Measurements from ENCODE around the gene GHDC. TPM values are rescaled to one million over a fixed set of nuclear protein-coding genes. Genes with fewer than 3 reads are reported as not detected.

Gene GHDC
- total RNA-seq, 1 experiment from 2014 or later: 8.5 TPM

DNA sequence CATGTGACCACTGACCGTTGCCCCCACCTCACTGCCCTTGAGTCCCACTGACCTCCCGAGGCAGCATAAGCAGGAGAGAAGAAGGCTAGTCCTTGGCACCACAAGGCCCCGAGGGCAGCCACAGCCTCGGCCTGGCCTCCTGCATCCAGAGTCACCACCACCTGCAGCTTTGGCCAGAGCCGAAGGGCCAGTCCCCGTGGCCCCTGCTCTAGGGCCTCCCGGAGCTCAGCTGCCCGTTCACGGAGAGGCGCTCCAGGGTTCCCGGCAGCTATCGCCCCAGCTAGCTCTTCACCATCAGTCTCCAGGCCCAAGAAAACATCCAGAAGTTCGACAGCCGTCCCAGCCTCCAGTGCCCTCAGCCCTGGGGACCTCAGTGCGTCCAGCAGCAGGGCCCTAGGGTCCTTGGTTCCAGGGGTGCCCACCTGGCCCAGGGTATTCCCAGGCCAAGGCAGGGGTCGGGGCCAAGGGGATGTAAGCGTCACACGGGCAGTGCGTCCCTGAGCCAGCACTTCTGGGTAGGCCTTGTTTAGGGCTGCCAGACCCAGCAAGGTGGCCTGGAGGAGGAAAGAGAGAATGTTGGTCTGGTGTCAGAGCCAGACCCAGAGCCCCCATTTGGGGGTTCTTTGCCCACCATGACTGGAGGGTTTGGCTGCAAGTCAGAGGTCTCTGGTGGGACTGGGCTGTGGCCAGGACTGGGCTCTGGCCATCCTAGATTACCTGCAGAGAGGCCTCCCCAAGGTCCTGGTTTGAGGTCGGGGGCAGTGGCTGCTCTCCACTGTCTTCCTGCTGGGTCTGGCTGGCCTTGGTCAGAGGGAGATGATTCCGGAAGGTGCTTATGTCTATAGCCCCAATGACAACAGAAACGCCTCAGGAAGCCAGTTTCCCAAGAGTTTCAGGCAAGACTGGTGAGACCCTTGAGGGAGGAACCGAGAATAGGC is 1.8 kb downstream of the GHDC start:
- no peak overlapping the region for H2AFZ ChIP-seq (ENCODE audit: low read length)
- no peak for DNase-seq
- no peak overlapping the region for H3K4ac ChIP-seq (ENCODE audit: low read depth, low read length)
- H3K27me3 ChIP-seq (ENCODE audit: insufficient read depth, low read length): no peaks in the 10 kb centered on the region
- no CpG with 5 or more reads among the region's 23 CpGs for WGBS (ENCODE audit: extremely low coverage, insufficient read length, low lambda C conversion rate)
- Mint-ChIP-seq H3K9me3 (no peaks in the 10 kb centered on the region), H3K36me3 (ENCODE audit: insufficient read depth in 1 of 3, low read depth in 3 of 3) (no peaks in the 10 kb centered on the region), H3K27ac (peak overlapping the region in 1 of 3 experiments; percentile 35; a peak in 1 of 7 replicates), H3K4me1 (peaks cover 14 to 19% of the 10 kb centered on the region in 2 experiments), H3K4me3 (no peak overlapping the region; a peak in 1 of 5 replicates), H3K27me3 (ENCODE audit: low read depth) (no peaks in the 10 kb centered on the region)
- no peak overlapping the region for H4K91ac ChIP-seq (ENCODE audit: insufficient read length, low read depth, low read length)
- no peak overlapping the region for H3K27ac ChIP-seq (ENCODE audit: insufficient read length, low read depth, low read length)
- H3K18ac ChIP-seq (ENCODE audit: insufficient read length, low read depth, low read length): no peak overlapping the region
- no peak overlapping the region for H2BK120ac ChIP-seq (ENCODE audit: low read depth, low read length, poor library complexity, severe bottlenecking)
- H4K5ac ChIP-seq (ENCODE audit: insufficient read length, low read depth, low read length): no peak overlapping the region
- TF ChIP-seq, protein P1, sequence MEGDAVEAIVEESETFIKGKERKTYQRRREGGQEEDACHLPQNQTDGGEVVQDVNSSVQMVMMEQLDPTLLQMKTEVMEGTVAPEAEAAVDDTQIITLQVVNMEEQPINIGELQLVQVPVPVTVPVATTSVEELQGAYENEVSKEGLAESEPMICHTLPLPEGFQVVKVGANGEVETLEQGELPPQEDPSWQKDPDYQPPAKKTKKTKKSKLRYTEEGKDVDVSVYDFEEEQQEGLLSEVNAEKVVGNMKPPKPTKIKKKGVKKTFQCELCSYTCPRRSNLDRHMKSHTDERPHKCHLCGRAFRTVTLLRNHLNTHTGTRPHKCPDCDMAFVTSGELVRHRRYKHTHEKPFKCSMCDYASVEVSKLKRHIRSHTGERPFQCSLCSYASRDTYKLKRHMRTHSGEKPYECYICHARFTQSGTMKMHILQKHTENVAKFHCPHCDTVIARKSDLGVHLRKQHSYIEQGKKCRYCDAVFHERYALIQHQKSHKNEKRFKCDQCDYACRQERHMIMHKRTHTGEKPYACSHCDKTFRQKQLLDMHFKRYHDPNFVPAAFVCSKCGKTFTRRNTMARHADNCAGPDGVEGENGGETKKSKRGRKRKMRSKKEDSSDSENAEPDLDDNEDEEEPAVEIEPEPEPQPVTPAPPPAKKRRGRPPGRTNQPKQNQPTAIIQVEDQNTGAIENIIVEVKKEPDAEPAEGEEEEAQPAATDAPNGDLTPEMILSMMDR (conservative IDR thresholded peaks at IDR 0.05): no peak
- no peaks in the 10 kb centered on the region for H3K79me2 ChIP-seq (ENCODE audit: insufficient read depth, low read length)
- H3K9ac ChIP-seq (ENCODE audit: extremely low read depth, insufficient read length, low read length): no peak overlapping the region
- H3K56ac ChIP-seq (ENCODE audit: insufficient read length, low read depth, low read length): no peak overlapping the region
- no peaks in the 10 kb centered on the region for H4K20me1 ChIP-seq (ENCODE audit: control insufficient read depth, insufficient read depth, insufficient read length)
- no peak overlapping the region for H3T11ph ChIP-seq (ENCODE audit: low read length)
- no peak overlapping the region for H3K14ac ChIP-seq (ENCODE audit: insufficient read depth, low read length)
- H2BK15ac ChIP-seq (ENCODE audit: low read depth, low read length): no peak overlapping the region
- H3K79me1 ChIP-seq (ENCODE audit: insufficient read depth, low read depth, low read length, poor library complexity, severe bottlenecking): no peaks in the 10 kb centered on the region
- H4K8ac ChIP-seq (replicated peaks; ENCODE audit: insufficient read length, low read depth, low read length): no peak overlapping the region
- no peak overlapping the region for H3K4me2 ChIP-seq (ENCODE audit: insufficient read depth, insufficient read length, low read length)
- H3K9me3 ChIP-seq (ENCODE audit: control insufficient read depth, low read depth, low read length): no peaks in the 10 kb centered on the region
- no peak overlapping the region for H2BK20ac ChIP-seq (ENCODE audit: low read depth, low read length, poor library complexity, severe bottlenecking)
- H2AK5ac ChIP-seq (ENCODE audit: insufficient read length, low read length): no peak overlapping the region
- peaks cover 3% of the 10 kb centered on the region for H3K23me2 ChIP-seq (ENCODE audit: insufficient read length, low read depth, low read length, poor library complexity, severe bottlenecking)
- no peaks in the 10 kb centered on the region for H3K4me1 ChIP-seq (ENCODE audit: insufficient read depth, low read length)
- no peak overlapping the region for H2BK12ac ChIP-seq (ENCODE audit: insufficient read length, low read depth, low read length)
- no peak overlapping the region for H2BK5ac ChIP-seq (ENCODE audit: insufficient read length, low read length)
- no peak overlapping the region for H3K23ac ChIP-seq (ENCODE audit: insufficient read length, low read depth, low read length)
